KOPT-K1 (cell line): Measurements from ENCODE around the gene COL27A1.

Experiments used
- H3K27ac ChIP-seq: fragments of 200-600 bp; sonication (generic); 2 replicates; pipeline ENCODE4 v1.5.1; 2016; ENCODE audit warnings: antibody characterized with exemption, mild to moderate bottlenecking, low read depth, low read length; ENCODE audit not compliant: poor library complexity, severe bottlenecking
- H3K36me3 ChIP-seq: fragments of 200-600 bp; sonication (generic); 2 replicates; pipeline ENCODE4 v1.5.1; 2017; ENCODE audit warnings: antibody characterized with exemption, mild to moderate bottlenecking, low read length, moderate library complexity; ENCODE audit not compliant: insufficient read depth
- H3K9me3 ChIP-seq: fragments of 200-600 bp; sonication (generic); 2 replicates; pipeline ENCODE4 v1.5.1; 2017; ENCODE audit warnings: antibody characterized with exemption, low read length, mild to moderate bottlenecking; ENCODE audit not compliant: insufficient read depth, poor library complexity, severe bottlenecking

COL27A1 gene

DNA sequence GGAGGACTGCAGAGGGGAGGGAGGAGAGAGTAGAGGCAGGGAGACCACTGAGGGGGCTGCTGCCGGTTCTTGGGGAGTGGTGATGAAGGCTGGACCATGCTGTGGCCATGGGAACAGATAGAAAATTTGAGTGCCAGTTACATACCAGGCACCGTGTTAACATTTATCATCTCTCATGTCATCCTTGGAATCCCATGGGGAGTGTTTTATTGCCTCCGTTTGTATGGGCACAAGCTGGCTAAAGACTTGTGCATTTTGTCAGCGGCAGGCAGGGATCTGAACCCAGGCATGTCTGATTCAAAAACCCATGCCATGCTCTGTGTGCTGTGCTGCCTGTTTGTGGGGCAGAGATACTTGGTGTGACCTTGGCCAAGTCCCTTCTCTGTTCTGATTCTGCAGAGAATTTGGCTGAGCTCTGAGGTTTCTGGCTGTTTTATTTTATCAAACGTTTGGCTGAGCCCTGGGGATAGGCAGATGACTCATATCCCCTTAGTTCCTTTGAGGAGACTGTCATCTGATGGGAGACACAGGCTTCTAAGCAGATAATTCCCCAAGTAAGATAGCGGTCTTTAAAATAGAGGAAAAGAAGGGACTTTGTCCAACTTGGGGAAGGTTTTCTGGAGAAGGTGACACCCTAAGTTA, 22.2 kb downstream of the COL27A1 start:
- H3K36me3 ChIP-seq, result no peaks in the 10 kb centered on the region
- H3K27ac ChIP-seq, result no peak overlapping the region

DNA sequence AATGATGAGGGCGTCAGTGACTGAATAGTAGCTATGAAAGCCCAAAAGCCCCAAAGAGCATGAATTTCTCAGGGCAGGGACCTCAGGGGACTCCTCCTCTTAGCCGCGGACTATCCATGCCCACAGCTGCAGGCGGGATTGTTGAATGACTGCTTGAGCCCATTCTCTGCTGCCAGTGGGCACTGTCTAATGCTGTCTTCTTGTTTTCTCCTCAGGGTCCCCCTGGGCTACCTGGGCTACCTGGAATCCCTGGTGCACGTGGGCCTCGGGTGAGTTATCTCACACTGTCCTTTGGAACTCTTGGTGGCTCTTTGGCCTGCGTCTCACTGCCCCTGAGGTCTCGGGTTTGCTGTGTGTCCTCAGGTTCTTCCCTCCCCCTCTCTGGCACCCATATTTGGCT, 22.7 kb downstream of the COL27A1 start:
- Histone ChIP-seq H3K36me3 (no peaks in the 10 kb centered on the region), H3K27ac (no peak overlapping the region)

More for the DNA sequence above, 22.2 kb downstream of the COL27A1 start:
- no peaks in the 10 kb centered on the region for H3K9me3 ChIP-seq

DNA sequence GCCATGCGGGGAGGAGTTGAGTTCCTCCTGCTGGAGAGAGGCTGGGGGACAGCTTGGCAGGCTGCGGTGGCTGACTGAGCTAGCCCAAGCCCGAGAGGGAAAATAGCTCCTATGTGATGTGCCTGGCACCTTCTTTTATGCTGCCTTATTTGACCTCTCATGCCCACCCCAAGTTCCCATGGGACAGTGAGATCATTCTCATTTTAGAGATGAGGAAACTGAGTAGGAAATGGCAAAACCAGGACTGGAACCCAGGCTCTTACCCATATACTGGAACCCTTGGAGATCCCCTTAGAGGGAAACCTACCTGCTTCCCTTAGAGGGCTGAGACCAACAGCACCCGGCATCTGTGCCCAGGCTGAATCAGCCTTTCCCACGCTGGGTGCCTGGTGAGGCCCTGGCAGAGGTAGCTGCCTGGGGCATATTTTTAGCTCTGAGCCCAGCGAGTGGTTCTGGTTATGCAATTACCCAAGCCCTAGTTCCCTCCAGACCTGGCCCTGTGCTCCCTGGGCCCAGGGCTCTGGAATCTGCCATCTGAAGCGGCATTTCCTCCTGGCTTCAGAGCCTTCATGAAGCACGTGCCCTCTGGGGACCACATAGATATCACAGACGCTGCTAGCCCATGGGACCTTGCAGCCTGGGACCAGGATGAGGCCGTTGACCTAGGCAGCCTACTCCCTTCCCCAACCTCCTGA, 23.6 kb downstream of the COL27A1 start:
- Histone ChIP-seq H3K27ac (no peak overlapping the region), H3K36me3 (no peaks in the 10 kb centered on the region), H3K9me3 (no peaks in the 10 kb centered on the region)

More for the DNA sequence above, 22.7 kb downstream of the COL27A1 start:
- H3K9me3 ChIP-seq, result no peaks in the 10 kb centered on the region

DNA sequence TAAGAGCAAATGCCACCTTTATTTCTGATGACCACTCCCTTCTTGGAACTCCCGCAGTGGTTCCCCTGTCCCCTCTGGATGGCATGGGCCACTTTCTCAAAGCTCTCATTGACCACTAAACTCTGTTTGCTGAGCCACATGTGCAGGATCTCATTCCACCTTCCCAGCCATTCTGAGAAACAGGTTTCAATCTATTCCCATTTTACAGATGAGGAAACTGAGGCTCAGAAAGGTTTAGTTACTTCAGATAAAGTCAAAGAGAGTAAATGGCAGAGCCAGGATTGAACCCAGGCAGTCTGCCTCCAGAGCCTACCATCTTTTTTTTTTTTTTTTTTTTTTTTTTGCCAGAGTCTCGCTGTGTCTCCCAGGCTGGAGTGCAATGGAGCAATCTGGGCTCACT, 24.2 kb downstream of the COL27A1 start:
- Histone ChIP-seq H3K27ac (no peak overlapping the region), H3K36me3 (no peaks in the 10 kb centered on the region)

DNA sequence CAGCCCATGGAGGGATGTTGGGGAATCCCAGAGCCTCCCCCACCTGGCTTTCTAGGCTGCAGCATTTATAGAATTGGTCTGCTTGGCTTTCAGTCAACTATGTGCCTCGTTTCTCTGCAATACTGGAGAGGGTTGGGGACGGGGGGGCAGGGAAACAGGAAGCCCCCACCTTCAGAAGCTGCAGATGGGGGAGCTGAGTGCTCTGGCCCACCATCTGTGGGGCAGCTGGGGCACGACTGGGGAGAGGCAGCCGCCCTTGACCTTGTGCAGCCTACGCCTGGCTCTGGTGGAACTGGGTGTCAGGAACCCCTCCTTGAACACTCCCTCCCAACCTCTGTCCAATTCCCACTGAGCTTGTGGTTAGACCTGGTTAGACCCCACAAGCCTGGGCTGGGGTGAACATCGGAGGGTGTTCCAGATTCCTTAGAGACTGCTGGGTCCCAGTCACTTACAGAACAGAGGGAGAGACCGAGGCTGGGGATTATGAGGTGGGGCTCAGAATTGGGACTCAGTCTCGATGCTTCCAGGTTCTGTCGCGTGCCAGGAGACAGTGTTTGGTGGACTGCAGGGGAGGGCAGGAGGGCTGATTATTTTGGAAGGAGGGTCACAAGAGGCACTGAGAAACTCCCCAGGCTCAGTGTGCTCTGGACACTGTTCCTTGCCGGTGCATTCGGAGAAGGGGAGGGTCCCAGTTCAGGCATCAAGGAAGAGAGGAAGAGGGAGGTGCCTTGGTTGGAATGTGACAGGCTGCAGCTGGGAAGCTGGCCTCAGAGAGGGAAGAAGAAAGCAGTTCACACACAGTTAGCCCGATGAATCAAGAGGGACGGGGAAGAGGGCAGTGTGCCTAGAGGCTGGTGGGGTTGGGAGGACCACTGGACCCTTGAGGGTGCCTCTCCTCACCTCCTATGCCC, 25.6 kb downstream of the COL27A1 start:
- H3K27ac ChIP-seq, result no peak overlapping the region
- H3K36me3 ChIP-seq, result no peaks in the 10 kb centered on the region
- H3K9me3 ChIP-seq, result no peaks in the 10 kb centered on the region

More for the DNA sequence above, 24.2 kb downstream of the COL27A1 start:
- no peaks in the 10 kb centered on the region for H3K9me3 ChIP-seq

DNA sequence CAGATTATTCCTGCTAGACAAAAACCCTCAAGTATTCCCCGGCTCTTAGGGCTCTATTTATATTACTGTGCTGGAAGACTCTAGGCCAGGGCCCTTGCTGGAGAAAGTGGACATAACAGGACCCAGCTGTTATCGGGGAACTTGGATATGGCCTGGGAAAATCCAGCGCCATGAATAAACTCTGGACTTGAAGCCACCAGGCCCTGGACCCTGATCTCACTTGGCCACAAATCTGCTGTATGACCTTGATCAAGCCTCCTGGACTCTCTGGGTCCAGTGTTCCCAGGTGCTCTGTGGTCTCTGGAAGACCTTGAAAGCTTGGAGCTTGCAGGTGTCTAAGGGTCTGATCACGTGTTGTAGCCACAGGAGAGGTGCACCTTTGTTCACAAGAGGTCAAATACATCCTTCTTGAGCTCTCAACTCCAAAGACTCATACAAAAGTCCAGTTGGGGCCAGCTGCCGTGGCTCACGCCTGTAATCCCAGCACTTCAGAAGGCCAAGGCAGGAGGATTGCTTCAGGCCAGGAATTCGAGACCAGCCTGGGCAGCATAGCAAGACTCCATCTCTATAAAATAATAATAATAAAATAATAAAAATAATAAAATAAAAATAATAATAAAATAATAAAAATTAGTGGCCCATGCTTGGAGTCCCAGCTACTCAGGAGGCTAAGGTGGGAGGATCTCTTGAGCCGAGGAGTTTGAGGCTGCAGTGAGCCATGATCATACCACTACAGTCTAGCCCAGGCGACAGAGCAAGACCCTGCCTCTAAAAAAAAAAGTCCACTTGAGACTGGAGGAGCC, 26.5 kb downstream of the COL27A1 start:
- no peaks in the 10 kb centered on the region for H3K9me3 ChIP-seq
- H3K36me3 ChIP-seq, result no peaks in the 10 kb centered on the region
- no peak overlapping the region for H3K27ac ChIP-seq

DNA sequence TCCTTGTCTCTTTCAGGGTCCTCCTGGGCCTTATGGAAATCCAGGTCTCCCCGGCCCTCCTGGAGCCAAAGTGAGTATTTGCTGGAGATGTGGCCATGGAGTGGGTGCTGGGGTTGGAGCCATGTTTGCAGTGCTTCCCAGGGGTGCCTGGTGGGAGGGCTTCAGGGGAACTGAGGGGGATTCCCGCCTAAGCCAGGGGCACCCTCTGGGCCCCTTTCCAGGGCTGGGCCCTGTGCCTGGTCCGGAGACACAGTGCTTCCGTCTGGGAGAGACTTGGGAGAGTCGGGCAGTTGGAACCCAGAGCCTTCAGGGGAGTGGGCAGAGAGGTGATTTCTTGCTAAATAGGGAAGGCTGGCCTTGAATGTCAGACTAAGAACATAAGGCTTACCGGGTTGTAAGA, 27.7 kb downstream of the COL27A1 start:
- H3K27ac ChIP-seq, result no peak overlapping the region
- H3K9me3 ChIP-seq, result no peaks in the 10 kb centered on the region
- H3K36me3 ChIP-seq, result no peaks in the 10 kb centered on the region

DNA sequence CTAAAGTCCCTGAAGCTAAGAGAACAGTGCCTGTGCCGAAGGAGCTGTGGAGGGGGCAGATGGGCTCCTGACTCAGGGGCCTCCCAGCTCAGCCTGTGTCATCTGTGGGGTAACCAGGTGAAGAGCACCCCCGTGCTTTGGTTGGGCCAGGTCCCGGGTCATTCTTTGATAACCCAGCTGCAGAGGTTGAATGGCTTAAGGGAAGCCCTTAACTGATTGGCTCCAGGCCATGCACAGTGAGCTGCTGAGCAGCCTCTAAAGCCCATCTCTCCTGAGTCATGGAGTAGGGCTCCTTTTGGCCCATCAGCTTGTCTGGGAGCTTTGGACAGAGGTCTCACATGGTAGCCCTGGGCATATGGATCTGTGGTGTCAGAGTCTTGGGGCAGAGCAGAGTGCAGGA, 28.7 kb downstream of the COL27A1 start:
- Histone ChIP-seq H3K9me3 (no peaks in the 10 kb centered on the region), H3K27ac (no peak overlapping the region), H3K36me3 (no peaks in the 10 kb centered on the region)

DNA sequence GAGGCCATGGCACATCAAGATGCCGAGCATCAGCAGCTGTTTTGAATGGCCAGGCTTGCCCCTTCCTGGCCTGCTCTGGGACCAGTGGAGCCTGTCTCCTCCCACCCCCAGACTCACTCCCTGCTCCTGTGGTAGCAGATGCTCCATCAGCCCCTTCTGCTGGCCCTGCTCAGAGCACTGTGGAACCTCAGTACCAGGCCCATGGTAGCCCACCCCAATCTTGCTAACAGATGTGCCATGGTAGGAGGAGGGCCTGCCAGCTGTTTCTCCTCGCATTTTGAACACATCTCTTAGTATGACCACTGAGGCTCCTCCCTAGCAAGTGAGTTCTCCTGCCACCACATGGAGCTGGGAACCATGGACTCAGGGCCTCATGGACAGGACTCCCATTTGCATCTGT, 29.5 kb downstream of the COL27A1 start:
- Histone ChIP-seq H3K27ac (no peak overlapping the region), H3K9me3 (peaks cover 3% of the 10 kb centered on the region), H3K36me3 (no peaks in the 10 kb centered on the region)

DNA sequence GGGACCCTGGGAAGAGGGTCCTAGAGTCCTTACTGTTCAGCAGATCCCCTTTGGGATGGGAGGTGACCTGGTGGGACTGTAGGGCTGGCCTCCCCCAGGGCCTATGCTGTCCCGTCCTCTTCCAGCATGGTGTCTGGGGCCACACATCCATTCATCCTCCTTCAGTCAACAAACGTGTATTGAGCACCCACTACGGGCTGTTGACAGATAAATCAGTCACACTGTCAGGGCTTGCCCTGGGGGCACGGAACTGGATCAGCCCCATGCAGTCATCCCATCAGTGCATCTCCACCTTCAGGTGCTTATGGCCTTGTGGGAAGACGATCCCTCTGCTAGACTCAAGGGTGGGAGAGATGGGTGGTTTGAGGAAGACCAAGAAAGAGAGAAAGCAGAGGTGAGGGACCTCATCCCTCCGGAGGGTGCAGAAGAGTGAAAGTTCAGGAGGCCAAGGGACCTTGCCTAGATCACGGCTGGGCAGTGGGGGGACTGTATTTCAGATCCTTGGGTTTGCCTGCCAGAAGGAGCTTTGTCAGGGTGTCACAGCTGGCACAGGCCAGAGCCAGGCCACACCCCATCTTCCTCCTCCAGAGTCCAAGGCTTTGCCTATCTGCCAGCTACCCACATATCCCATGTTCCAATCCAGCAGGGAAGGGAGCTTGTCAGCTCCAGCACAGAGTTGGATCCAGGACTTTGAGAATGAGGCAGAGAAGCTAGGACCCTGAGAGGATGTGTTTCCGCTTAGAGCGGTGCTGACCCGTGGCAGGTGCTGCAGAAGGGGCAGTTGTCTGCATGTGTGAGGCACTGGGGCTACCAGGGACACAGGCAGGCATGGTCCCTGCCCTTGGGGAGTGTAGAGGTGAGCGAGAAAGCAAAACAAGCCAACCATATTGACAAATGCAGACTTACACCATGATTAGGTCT, 30.5 kb downstream of the COL27A1 start:
- no peaks in the 10 kb centered on the region for H3K36me3 ChIP-seq
- no peak overlapping the region for H3K27ac ChIP-seq
- peaks cover 5% of the 10 kb centered on the region for H3K9me3 ChIP-seq

DNA sequence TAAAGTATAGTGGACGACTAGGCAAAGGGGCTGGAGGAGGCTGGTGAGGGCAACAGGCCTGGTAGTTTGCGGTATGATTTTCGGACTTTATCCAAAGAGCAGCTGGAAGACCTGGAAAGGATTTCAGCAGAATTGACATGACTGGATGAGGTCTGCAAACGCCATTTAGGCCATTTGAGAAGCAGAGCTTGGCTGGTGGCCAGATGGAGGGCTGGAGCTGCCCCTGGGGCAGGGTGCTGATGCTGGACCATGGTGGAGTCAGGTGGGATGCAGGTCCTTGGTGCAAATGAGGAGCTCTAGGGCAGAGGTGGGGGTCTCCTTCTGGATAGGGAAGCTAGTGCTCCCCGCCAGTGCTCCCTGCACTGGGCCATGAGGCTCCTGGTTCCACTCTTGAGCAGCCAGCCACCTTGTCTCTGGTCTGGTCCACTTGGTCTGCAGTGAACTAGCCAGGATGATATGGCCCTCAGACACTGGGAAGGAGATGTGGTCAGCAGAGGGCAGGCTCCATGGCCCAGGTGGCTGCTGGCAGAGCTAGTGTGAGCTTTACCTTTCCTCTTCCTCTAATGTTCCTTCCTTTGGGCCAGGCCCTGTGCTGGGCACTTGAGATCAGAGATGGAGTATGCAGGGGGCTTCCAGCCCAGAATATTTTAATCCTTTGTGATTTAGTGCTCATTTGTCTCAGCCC, 31.4 kb downstream of the COL27A1 start:
- Histone ChIP-seq H3K9me3 (peaks cover 5% of the 10 kb centered on the region), H3K36me3 (no peaks in the 10 kb centered on the region), H3K27ac (no peak overlapping the region)

DNA sequence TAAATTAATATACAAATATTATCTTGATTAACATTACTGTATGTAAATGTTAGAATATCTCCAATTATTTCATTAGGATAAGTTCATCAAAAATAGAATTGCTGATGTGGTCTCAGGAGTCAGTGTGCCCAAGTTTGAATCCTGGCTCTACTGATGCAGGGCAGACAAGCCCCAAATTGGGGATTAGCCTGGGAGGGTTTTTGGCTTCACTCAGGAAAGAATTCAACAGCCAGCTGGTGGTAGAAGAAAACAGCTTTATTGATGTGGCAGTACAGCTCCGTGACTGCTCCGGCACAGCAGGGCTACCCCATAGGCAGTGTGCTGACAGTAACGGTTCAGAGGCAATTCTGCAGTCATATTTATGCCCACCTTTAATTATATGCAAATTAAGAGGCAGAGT, 32.5 kb downstream of the COL27A1 start:
- peaks cover 5% of the 10 kb centered on the region for H3K9me3 ChIP-seq
- H3K27ac ChIP-seq, result no peak overlapping the region
- no peaks in the 10 kb centered on the region for H3K36me3 ChIP-seq

DNA sequence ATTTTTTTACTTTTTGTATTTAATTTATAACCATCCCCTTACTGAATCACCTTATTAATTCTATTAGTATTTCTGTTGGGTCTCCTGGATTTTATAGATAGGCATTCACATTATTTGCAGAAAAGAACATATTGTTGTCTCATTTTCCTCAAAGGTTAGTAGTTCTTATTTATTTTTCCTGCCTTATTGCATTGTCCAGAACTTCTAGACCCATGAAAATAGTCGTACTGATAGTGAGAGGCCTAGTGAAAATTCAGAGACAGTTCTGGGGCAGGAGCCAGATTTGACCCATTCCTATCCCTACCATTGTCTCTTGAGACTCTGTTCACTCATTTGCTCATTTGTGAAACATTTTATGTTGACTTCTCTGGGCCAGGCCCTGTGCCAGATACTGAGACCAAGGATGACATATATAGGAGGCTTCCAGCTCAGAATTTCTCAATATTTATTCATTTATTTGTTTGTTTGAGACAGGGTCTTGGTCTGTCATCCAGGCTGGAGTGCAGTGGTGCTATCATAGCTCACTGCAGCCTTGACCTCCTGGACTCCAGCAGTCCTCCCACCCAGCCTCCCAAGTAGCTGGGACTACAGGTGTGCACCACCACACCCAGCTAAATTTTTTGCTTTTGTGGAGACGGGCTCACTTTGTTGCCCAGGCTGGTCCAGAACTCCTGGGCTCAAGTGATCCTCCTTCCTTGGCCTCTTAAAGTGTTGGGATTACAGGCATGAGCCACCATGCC, 34.7 kb downstream of the COL27A1 start:
- peaks cover 5% of the 10 kb centered on the region for H3K9me3 ChIP-seq
- no peak overlapping the region for H3K27ac ChIP-seq
- H3K36me3 ChIP-seq, result no peaks in the 10 kb centered on the region
